Breast epithelium (tissue), 4 donors: ENCODE results near the gene TRERF1. TPM values are rescaled to one million over a fixed set of nuclear protein-coding genes. Genes with fewer than 3 reads are reported as not detected.

ENCODE experiments used
- DNase-seq, 2 donors: peaks; one replicate each; pipeline ENCODE4 v3.0.0-alpha.2; 2019; ENCODE audit warnings: low spot score in 2 of 2
- H3K27ac ChIP-seq, 2 donors: fragments of 200-600 bp; sonication (generic) in 1 of 2; one replicate each; pipeline ENCODE4 v1.5.1; 2016 to 2019; ENCODE audit warnings: mild to moderate bottlenecking in 1 of 2
- H3K27me3 ChIP-seq, 2 donors: fragments of 200-600 bp; sonication (generic) in 1 of 2; one replicate each; pipeline versions ENCODE4 v1.5.1 to v1.6.0; 2017 to 2019; ENCODE audit warnings: control low read depth in 1 of 2, mild to moderate bottlenecking in 1 of 2
- H3K36me3 ChIP-seq: fragments of 200-600 bp; one replicate; pipeline ENCODE4 v1.5.1; 2019
- H3K4me1 ChIP-seq, 2 donors: fragments of 200-600 bp; sonication (generic); one replicate each; pipeline ENCODE4 v1.5.1; 2016 to 2019; ENCODE audit warnings: control low read depth in 1 of 2
- H3K4me3 ChIP-seq, 3 donors: fragments of 200-600 bp; sonication (generic); 1 replicate in 2 of 3; 2 replicates in 1 of 3; pipeline ENCODE4 v1.5.1; 2016 to 2019; ENCODE audit warnings: mild to moderate bottlenecking in 3 of 3, moderate library complexity in 2 of 3
- H3K9me3 ChIP-seq, 2 donors: fragments of 200-600 bp; sonication (generic) in 1 of 2; one replicate each; pipeline ENCODE4 v1.5.1; 2016 to 2019; ENCODE audit warnings: control low read depth in 1 of 2
- CTCF ChIP-seq, 3 donors: fragments of 450-650 bp; IDR thresholded peaks; one replicate each; pipeline ENCODE4 v1.5.1; 2016 to 2017; ENCODE audit warnings: antibody characterized with exemption in 3 of 3, mild to moderate bottlenecking in 3 of 3, moderate library complexity in 3 of 3
- POLR2A ChIP-seq: fragments of 450-650 bp; IDR thresholded peaks from one replicate; pipeline ENCODE4 v1.6.1; 2016; ENCODE audit warnings: antibody characterized with exemption, mild to moderate bottlenecking, moderate library complexity
- POLR2AphosphoS5 ChIP-seq, 3 donors: sonication (generic); formaldehyde crosslinking; IDR thresholded peaks; one replicate each; pipeline ENCODE4 v1.6.1; 2017; ENCODE audit warnings: antibody characterized with exemption in 3 of 3
- intact Hi-C: fragments of 100-400 bp; cut with DNase I; formaldehyde crosslinking; loops from one replicate; pipeline ENCODE4 v1.15.1; 2023; ENCODE audit warnings: low total_unique reads
- total RNA-seq, 3 donors: library from RNA; depleted of rRNA; stranded (reverse); fragments of >200 nt; gene quantifications; one replicate each; pipeline ENCODE4 v1.1.0, GENCODE V29; 2016

The TRERF1 gene
- total RNA-seq, 3 donors from 2014 or later = 3.9 to 5.4 (median 4.1) TPM

DNA sequence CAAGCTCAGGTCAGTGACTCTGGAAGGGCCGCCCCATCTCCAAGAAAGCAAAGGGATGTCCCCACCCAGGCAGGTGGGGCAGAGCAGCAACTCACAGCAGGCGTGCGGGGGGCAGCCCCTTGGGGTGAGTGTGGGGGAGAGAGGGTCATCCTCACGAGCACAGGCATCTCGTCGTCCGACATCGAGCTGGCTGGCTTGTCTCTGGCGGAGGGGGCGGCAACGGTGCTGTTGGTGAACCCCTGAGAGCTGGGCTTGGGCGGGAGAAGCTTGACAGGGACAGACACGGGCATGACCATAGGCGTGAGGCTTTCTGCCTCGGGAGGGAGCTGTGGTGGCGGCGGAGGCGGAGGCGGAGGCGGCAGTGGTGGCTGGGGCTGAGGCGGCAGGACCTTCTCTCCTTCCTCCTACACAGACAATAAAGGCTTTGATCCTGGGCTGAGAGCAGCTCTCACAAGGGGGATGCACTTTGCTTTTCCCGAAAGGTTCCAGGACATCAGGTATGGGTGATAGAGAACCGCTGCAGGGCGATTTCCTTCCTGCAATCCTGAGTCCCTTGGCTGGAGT, 188.5 kb downstream of the TRERF1 start:
- H3K36me3 ChIP-seq = no peaks in the 10 kb centered on the region
- intact Hi-C loops = no loop called here
- DNase-seq = no peak
- H3K9me3 ChIP-seq = no peaks in the 10 kb centered on the region
- H3K27ac ChIP-seq = peak overlapping the region; percentile 12 to 52
- H3K4me3 ChIP-seq = no peak overlapping the region
- no peaks in the 10 kb centered on the region for H3K4me1 ChIP-seq
- no peaks in the 10 kb centered on the region for H3K27me3 ChIP-seq
- TF ChIP-seq POLR2A (no peak), POLR2AphosphoS5 (IDR thresholded peaks at IDR 0.05) (no peak), CTCF (IDR thresholded peaks at IDR 0.05) (no peak)

- intact Hi-C loops = no loop called here
- H3K36me3 ChIP-seq = no peaks in the 10 kb centered on the region
- H3K9me3 ChIP-seq = no peaks in the 10 kb centered on the region
- H3K27ac ChIP-seq = peak overlapping the region in 1 of 2 donors; percentile 76
- H3K4me3 ChIP-seq = peak overlapping the region in 2 of 3 donors; percentile 21 to 32
- H3K27me3 ChIP-seq = no peaks in the 10 kb centered on the region
- no peak for DNase-seq
- no peaks in the 10 kb centered on the region for H3K4me1 ChIP-seq
- TF ChIP-seq POLR2AphosphoS5 (IDR thresholded peaks at IDR 0.05) (no peak), CTCF (IDR thresholded peaks at IDR 0.05) (no peak), POLR2A (no peak)
Measured at GRCh38 chr6:42260972-42261371, 190.8 kb downstream of the TRERF1 start.

DNA sequence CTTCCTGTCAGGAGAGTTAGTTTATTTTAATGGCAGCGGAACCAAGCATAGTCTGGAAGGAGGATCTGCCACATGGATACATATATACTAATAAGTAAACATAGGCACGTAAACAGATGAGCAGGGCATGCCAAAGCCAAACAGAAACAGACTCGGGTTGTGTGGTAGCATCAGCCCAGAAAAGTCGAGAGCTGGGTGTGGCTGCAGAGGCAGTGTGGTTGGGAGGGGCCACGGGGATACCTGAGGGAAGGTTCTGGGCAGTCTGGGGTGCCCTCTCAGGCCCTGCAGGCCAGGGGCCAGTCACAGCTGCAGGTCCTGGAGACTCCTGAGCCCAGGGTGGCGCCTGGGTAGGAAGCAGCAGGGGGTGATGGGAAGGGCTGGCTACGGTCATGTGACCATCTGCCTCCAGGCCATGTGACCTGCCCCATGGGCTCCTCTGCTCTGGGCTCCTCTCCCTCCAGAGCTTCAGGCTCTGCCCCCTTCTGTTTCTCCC, 191.3 kb downstream of the TRERF1 start:
- intact Hi-C loops = no loop called here
- Histone ChIP-seq H3K27me3 (no peaks in the 10 kb centered on the region), H3K4me3 (peak overlapping the region; percentile 21 to 32 (median 26)), H3K9me3 (no peaks in the 10 kb centered on the region), H3K4me1 (no peaks in the 10 kb centered on the region), H3K36me3 (no peaks in the 10 kb centered on the region), H3K27ac (peak overlapping the region; percentile 1 to 76)
- no peak for TF ChIP-seq POLR2AphosphoS5 (IDR thresholded peaks at IDR 0.05)
- no peak for TF ChIP-seq CTCF (IDR thresholded peaks at IDR 0.05)
- TF ChIP-seq POLR2A = no peak
- no peak for DNase-seq

DNA sequence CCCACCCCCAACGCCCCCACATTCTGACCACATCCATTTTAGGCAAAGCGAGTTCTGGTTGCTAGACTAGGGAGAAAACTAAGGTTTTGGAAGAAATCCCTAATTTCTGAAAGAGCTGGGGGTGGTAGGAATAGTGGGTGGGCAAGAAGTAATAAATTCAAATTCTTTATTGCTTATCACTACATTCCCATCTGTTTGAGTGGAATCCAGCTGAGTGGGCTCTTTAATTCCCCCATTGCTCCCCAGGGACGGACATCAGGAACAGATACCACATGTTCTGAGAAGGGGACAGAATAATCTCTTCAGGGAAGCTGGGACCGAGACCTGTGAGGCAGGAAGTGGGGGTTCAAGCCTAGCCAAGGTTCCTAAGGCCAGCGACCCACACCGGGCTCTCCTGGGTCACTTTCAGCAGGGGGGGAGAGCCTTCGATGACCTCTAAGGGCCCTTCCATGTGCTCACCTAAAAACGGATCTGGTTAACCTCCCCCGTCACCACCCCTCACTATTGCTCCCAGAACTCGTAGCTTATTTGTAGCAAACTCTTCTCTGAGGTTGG, 191.8 kb downstream of the TRERF1 start:
- H3K27ac ChIP-seq = peak overlapping the region; percentile 1 to 76
- H3K36me3 ChIP-seq = no peaks in the 10 kb centered on the region
- no peaks in the 10 kb centered on the region for H3K27me3 ChIP-seq
- DNase-seq = no peak
- H3K4me3 ChIP-seq = peak overlapping the region; percentile 21 to 32 (median 27)
- no peaks in the 10 kb centered on the region for H3K9me3 ChIP-seq
- H3K4me1 ChIP-seq = no peaks in the 10 kb centered on the region
- intact Hi-C loops = loop anchor here (5.0 kb wide), 1 partner anchor 1188 kb away; the partner anchor contains the start of genes NFYA and OARD1
- TF ChIP-seq CTCF (IDR thresholded peaks at IDR 0.05) (no peak), POLR2AphosphoS5 (IDR thresholded peaks at IDR 0.05) (no peak)

DNA sequence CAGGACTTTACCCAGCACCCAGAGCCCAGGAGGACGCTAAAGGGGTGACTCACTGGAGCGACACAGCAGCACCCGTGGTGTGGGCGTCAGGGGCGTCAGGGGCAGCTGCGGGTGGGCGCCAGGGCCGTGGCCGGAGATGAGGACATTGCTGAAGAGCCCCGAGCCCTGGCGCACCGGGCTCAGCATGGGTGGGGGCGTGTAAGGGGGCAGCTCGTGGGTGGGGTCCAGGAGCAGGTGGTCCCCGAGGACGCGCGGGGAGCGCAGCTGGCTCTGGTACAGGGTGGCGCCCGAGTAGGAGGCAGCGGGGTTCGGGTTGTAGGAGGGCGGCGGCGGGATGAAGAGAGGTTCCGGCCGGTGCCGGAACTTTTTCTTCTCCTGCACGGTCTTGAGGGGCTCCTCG, 192.4 kb downstream of the TRERF1 start:
- Histone ChIP-seq H3K36me3 (no peaks in the 10 kb centered on the region), H3K4me3 (peak overlapping the region in 2 of 3 donors; percentile 27 to 32), H3K27me3 (no peaks in the 10 kb centered on the region), H3K27ac (peak overlapping the region in 1 of 2 donors; percentile 76), H3K4me1 (no peaks in the 10 kb centered on the region), H3K9me3 (no peaks in the 10 kb centered on the region)
- no peak for DNase-seq
- TF ChIP-seq CTCF (IDR thresholded peaks at IDR 0.05) = no peak
- no peak for TF ChIP-seq POLR2AphosphoS5 (IDR thresholded peaks at IDR 0.05)
- TF ChIP-seq POLR2A = no peak
- intact Hi-C loops = loop anchor here (5.0 kb wide), 1 partner anchor 1187 kb away; the partner anchor contains the start of genes NFYA and OARD1
